Bone marrow (tissue), 2 donors: ENCODE results near the gene USE1.

ENCODE experiments used
- DNase-seq, 2 donors: peaks; one replicate each; lab custom pipeline; 2025; lab: John Stamatoyannopoulos, UW

The USE1 gene

GRCh38 chr19:17259118-17259780 lies 44.1 kb downstream of the USE1 start:
- no peak for DNase-seq

DNA sequence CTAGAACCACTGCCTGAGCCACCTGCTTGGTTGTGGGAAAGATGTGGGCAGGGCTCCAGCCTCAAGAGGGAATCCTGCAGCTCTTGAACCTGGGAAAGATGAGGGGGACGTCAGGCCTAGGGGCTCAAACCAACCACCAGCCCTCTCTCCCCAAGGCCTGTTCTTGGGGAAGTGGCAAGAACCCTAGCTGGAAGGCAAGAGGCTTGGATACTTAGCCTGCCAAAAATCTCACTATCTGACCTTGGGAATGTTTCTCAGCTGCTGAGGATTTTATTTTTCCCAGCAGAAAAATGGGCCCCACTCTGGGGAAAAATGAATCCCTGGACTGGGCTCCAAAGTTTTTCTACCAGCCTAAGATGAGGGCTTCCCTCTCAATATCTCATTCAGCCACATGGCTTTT lies 44.8 kb downstream of the USE1 start:
- no peak for DNase-seq

DNA sequence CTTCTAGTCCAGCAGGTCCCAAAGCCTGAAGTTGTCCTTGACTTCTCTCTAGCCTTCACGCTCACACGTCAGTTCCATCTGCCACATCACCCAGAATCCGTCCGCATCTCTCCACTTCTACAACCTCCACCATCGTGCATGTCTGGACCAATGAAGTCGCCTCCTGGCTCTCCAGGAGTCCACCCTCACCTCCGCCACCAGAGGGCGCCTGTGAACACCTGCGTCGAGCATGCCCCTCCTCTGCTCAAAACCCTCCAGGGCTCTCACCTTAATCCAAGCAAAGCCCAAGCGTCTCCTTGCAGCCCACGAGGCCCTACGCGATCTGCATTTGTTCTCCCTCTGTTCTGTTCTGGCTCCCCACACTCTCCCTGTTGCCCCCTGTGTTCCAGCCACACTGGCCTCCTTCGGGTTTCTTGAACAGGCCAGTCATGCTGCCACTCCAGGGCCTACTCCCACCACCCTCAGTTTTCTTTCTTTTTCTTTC lies 45.7 kb downstream of the USE1 start:
- DNase-seq, result peak; percentile 66 to 84

DNA sequence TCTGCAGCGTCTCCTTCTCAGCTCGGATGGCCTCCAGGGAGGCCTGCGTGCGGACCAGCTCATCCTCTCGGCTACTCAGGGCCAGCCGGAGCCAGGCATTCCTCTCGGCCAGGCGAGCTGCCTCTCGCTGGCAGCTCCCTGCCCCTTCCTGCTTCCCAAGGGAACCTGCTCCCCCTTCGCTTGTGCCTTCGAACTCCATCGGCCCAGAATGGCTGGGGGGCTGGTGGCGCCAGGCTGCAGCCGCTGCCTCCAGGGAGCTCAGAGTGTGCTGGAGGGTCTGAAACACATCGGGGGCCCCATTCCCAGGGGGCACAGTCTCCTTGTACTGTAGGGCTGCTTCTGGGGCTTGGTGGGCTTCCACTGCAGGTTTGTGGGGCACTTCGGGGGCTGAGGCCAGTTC lies 47.4 kb downstream of the USE1 start:
- no peak for DNase-seq

DNA sequence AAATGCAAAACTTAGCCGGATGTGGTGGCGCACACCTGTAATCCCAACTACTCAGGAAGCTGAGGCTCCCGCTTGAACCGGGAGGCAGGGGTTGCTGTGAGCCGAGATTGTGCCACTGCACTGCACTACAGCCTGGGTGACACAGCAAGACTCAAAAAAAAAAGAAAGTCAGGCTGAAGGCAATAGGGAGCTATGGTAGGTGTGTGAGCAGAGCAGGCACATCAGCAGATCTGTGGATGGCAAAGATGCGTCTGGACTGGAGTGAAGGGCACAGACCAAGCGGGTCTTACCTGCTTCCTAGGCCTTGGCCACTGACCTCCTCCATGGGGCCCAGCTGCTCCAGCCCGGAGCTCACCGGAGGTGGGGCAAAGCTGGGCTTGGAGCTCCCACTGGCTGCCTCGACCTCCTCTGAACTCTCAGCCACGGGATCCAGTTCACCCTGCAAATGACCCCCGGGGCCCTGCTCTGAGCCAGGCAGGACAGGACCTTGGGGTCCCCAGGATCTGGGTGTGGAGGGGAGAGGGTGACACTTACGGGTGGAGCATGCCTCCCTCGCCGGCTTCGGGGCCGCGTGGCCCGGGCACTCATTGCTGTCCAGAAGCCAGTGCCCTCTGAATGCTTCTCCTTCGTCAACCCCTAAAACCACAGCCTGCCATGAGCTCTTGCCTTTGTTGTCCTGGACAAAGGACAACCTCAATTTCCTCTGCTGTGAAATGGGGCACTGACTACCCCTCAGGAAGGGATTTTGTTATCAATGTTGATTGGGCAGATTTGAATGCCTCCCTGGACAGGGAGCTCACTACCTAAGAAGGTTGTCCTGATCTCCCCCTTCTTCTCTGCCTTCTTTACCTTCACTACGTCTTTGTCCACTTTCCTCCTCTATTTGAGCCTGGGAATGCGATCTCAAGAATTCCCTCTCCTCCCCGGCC lies 48.8 kb downstream of the USE1 start:
- no peak for DNase-seq

GRCh38 chr19:17264641-17264979 lies 49.5 kb downstream of the USE1 start, which contains the start of gene USHBP1:
Gene USHBP1 (minus strand): TSS chr19:17264745. CDS start chr19:17264299, 446 bp downstream.
- DNase-seq, result no peak

DNA sequence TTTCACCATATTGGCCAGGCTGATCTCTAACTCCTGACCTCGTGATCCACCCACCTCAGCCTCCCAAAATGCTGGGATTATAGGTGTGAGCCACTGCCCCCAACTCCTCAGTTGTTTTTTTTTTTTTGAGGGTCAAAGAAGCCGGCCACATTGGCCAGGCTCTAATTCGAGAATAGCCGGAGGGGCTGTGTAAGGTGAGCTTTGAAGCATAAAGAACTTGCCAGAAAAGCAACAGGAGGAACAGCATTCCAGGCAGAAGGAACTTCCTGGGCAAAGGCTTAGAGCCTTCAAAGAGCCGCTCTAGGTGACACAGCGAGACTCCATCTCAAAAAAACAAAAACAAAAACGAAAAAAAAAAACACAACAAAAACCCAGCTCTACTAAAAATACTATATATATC lies 50.9 kb downstream of the USE1 start:
- no peak for DNase-seq

- DNase-seq, result peak in 1 of 2 donors; percentile 65
These were observed 51.4 kb downstream of the USE1 start for GRCh38 chr19:17266589-17266974.

DNA sequence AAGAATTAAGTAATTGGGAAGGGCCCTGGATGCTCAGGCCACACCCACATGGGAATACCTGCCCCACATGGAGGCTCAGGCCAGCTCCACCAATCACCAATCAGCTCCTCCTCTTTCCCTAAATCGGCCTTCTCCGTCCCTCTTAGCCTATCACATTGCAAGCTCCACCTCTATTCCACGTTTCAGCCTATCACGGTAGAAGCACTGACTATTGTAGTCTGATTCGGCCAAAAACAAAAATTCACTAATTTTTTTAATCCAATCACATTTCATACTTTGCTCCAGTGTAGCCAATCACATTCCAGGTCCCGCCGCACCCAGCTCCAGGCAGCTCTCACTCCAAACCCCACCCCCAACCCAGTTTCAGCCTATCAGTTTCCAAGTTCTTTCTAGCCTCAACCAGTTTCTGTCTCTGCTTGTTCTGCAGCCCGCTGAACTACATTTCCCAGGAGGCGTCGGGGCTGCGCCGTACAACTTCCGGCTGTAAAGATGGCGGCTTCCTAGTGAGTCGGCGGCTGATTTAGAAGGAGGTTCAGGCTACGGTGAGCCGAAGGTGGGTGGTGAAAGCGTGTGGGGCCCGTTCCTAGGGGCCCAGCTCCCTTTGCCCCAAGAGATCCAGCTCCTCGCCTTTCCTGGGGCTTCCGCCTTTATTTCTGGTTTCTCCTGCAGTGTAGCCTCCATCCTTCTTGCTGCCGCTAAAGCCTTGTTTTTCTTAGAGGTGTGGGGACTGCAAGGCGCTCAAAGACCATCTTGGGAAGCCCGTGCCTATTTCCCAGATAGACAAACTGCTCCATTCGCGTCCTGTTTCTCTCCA lies 52.0 kb downstream of the USE1 start, which contains the start of gene BABAM1:
TSS of gene BABAM1 (plus strand) at position 469 of the 814 bp plus-strand sequence. CDS start 1,364 bp downstream, outside the sequence.
- peak; percentile 76 to 100 for DNase-seq

DNA sequence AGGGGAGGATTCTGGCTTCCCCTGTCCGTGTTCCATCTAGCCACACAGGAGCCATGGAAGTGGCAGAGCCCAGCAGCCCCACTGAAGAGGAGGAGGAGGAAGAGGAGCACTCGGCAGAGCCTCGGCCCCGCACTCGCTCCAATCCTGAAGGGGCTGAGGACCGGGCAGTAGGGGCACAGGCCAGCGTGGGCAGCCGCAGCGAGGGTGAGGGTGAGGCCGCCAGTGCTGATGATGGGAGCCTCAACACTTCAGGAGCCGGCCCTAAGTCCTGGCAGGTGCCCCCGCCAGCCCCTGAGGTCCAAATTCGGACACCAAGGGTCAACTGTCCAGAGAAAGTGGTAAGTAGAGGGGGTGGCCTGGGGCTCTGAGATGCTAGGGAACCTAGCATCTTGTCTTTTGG lies 53.6 kb downstream of the USE1 start:
- DNase-seq, result no peak
